HEK293 (cell line): Measurements from ENCODE around the gene GNRHR.

Experiments
- CTCF ChIP-seq: fragments of 450-650 bp; formaldehyde crosslinking; IDR thresholded peaks from 2 replicates; pipeline ENCODE4 v1.5.1; 2016; ENCODE audit warnings: missing biosample characterization, missing genetic modification characterization
- ELK4 ChIP-seq: IDR thresholded peaks from 2 replicates; pipeline ENCODE4 v1.6.1; 2011; ENCODE audit warnings: mild to moderate bottlenecking, low read depth, low read length, borderline replicate concordance
- MZF1 ChIP-seq: fragments of 450-650 bp; formaldehyde crosslinking; IDR thresholded peaks from 2 replicates; pipeline ENCODE4 v1.5.1; 2017; ENCODE audit warnings: missing biosample characterization, missing genetic modification characterization, borderline replicate concordance
- REPIN1 ChIP-seq: fragments of 450-650 bp; formaldehyde crosslinking; IDR thresholded peaks from 2 replicates; pipeline ENCODE4 v1.5.1; 2017; ENCODE audit warnings: missing biosample characterization, missing genetic modification characterization, low read depth
- ZNF24 ChIP-seq: fragments of 450-650 bp; formaldehyde crosslinking; IDR thresholded peaks from 2 replicates; pipeline ENCODE4 v1.5.1; 2016; ENCODE audit warnings: missing biosample characterization, missing genetic modification characterization
- ZNF704 ChIP-seq: fragments of 450-650 bp; formaldehyde crosslinking; IDR thresholded peaks from 2 replicates; pipeline ENCODE4 v1.5.1; 2016; ENCODE audit warnings: missing biosample characterization, missing genetic modification characterization
- ZNF707 ChIP-seq: fragments of 450-650 bp; formaldehyde crosslinking; IDR thresholded peaks from 2 replicates; pipeline ENCODE4 v1.5.1; 2016; ENCODE audit warnings: missing biosample characterization, missing genetic modification characterization

- no peak for TF ChIP-seq CTCF (tag by site-specific recombination)
- no peak for TF ChIP-seq ZNF707 (tag by site-specific recombination)
- no peak for TF ChIP-seq MZF1 (tag by site-specific recombination)
- no peak for TF ChIP-seq ZNF24
- TF ChIP-seq ELK4, result no peak
- TF ChIP-seq ZNF704 (tag by site-specific recombination), result no peak
- TF ChIP-seq REPIN1, result no peak
Observed at GRCh38 chr4:67721315-67721769, 32.8 kb downstream of the GNRHR start.
